Measurements from ENCODE around the gene NFIC.

The NFIC gene

GRCh38 chr19:3471954-3472655, 105.7 kb downstream of the NFIC start:
- Histone ChIP-seq H3K27ac (ENCODE audit: low read depth, low read length) (no peak overlapping the region), H3K79me2 (ENCODE audit: control insufficient read depth, low read length) (no peaks in the 10 kb centered on the region), H3F3A (ENCODE audit: control insufficient read depth, insufficient read depth) (no peaks in the 10 kb centered on the region), H3K9me2 (replicated peaks; ENCODE audit: control insufficient read depth, low read length) (no peaks in the 10 kb centered on the region), H3K36me3 (ENCODE audit: control insufficient read depth, low read length) (no peaks in the 10 kb centered on the region), H3K4me1 (ENCODE audit: control insufficient read depth, low read length) (no peaks in the 10 kb centered on the region), H3K27me3 (ENCODE audit: control insufficient read depth, low read length) (no peaks in the 10 kb centered on the region), H4K20me1 (ENCODE audit: control insufficient read depth, insufficient read depth, low read depth, low read length) (no peaks in the 10 kb centered on the region), H3K9me3 (ENCODE audit: control insufficient read depth, insufficient read depth, low read length) (0 out of 2 replicates have a peak, but pooled peaks cover 2% of the 10 kb centered on the region), H3K4me3 (ENCODE audit: low read length) (no peak overlapping the region), H3K4me2 (ENCODE audit: low read length) (no peak overlapping the region)
- TF ChIP-seq, protein P1, sequence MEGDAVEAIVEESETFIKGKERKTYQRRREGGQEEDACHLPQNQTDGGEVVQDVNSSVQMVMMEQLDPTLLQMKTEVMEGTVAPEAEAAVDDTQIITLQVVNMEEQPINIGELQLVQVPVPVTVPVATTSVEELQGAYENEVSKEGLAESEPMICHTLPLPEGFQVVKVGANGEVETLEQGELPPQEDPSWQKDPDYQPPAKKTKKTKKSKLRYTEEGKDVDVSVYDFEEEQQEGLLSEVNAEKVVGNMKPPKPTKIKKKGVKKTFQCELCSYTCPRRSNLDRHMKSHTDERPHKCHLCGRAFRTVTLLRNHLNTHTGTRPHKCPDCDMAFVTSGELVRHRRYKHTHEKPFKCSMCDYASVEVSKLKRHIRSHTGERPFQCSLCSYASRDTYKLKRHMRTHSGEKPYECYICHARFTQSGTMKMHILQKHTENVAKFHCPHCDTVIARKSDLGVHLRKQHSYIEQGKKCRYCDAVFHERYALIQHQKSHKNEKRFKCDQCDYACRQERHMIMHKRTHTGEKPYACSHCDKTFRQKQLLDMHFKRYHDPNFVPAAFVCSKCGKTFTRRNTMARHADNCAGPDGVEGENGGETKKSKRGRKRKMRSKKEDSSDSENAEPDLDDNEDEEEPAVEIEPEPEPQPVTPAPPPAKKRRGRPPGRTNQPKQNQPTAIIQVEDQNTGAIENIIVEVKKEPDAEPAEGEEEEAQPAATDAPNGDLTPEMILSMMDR (IDR thresholded peaks at IDR 0.05; ENCODE audit: low read depth, low read length, poor library complexity, severe bottlenecking): peak; percentile 92
- no peak for TF ChIP-seq EZH2phosphoT487 (IDR thresholded peaks at IDR 0.05; ENCODE audit: borderline replicate concordance, low read length)

GRCh38 chr19:3474010-3474409, 107.6 kb downstream of the NFIC start:
- H3K4me2 ChIP-seq (ENCODE audit: low read length): no peak overlapping the region
- H3K4me3 ChIP-seq (ENCODE audit: low read length): no peak overlapping the region
- H3F3A ChIP-seq (ENCODE audit: control insufficient read depth, insufficient read depth): no peaks in the 10 kb centered on the region; the same call in 1 of the 2 replicates
- H3K27me3 ChIP-seq (ENCODE audit: control insufficient read depth, low read length): no peaks in the 10 kb centered on the region
- H3K36me3 ChIP-seq (ENCODE audit: control insufficient read depth, low read length): no peaks in the 10 kb centered on the region
- H4K20me1 ChIP-seq (ENCODE audit: control insufficient read depth, insufficient read depth, low read depth, low read length): no peaks in the 10 kb centered on the region
- H3K9me2 ChIP-seq (replicated peaks; ENCODE audit: control insufficient read depth, low read length): no peaks in the 10 kb centered on the region
- H3K4me1 ChIP-seq (ENCODE audit: control insufficient read depth, low read length): peaks cover 8% of the 10 kb centered on the region
- no peak overlapping the region for H3K27ac ChIP-seq (ENCODE audit: low read depth, low read length)
- TF ChIP-seq, protein P1 (IDR thresholded peaks at IDR 0.05; ENCODE audit: low read depth, low read length, poor library complexity, severe bottlenecking): no peak
- TF ChIP-seq EZH2phosphoT487 (IDR thresholded peaks at IDR 0.05; ENCODE audit: borderline replicate concordance, low read length): no peak
- no peaks in the 10 kb centered on the region for H3K79me2 ChIP-seq (ENCODE audit: control insufficient read depth, low read length)
- no peaks in the 10 kb centered on the region for H3K9me3 ChIP-seq (ENCODE audit: control insufficient read depth, insufficient read depth, low read length)

DNA sequence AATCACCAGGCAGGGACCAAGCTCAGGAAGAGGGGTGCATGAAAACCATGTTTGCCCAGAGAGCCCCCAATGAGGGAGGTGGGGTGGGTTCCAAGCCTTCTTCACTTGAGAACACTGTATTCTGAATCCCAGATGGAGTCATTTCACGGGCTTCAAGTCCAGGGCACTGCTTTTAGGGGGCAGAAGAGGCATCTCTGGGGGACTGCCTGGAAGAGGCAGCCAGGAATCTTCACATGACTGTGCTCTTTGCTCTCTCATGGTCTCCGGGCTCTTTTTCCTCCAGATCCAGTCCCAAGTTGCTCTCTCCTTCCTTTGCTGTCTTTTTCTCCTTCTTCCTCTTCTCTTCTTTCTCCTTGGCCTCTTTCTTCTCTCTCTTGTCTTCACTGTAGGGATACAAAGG, 108.2 kb downstream of the NFIC start:
- no peaks in the 10 kb centered on the region; the same call in 1 of the 2 replicates for H3F3A ChIP-seq (ENCODE audit: control insufficient read depth, insufficient read depth)
- no peak overlapping the region for H3K4me3 ChIP-seq (ENCODE audit: low read length)
- no peak for TF ChIP-seq EZH2phosphoT487 (IDR thresholded peaks at IDR 0.05; ENCODE audit: borderline replicate concordance, low read length)
- TF ChIP-seq, protein P1 (IDR thresholded peaks at IDR 0.05; ENCODE audit: low read depth, low read length, poor library complexity, severe bottlenecking): no peak
- no peaks in the 10 kb centered on the region for H3K9me2 ChIP-seq (replicated peaks; ENCODE audit: control insufficient read depth, low read length)
- H3K4me1 ChIP-seq (ENCODE audit: control insufficient read depth, low read length): peaks cover 14% of the 10 kb centered on the region
- H3K36me3 ChIP-seq (ENCODE audit: control insufficient read depth, low read length): no peaks in the 10 kb centered on the region
- H3K27ac ChIP-seq (ENCODE audit: low read depth, low read length): no peak overlapping the region
- no peaks in the 10 kb centered on the region for H3K9me3 ChIP-seq (ENCODE audit: control insufficient read depth, insufficient read depth, low read length)
- H3K4me2 ChIP-seq (ENCODE audit: low read length): no peak overlapping the region
- H4K20me1 ChIP-seq (ENCODE audit: control insufficient read depth, insufficient read depth, low read depth, low read length): no peaks in the 10 kb centered on the region
- H3K79me2 ChIP-seq (ENCODE audit: control insufficient read depth, low read length): no peaks in the 10 kb centered on the region
- no peaks in the 10 kb centered on the region for H3K27me3 ChIP-seq (ENCODE audit: control insufficient read depth, low read length)

Data from DOHH2 (cell line).